B cell (primary cell): ENCODE results near the gene NCAN.
"Not testable (repeated sequence)": the region's sequence is repeated elsewhere in the genome, so short reads cannot be mapped to it uniquely, and the experiment has no call there.

Experiments used
- EZH2 ChIP-seq: IDR thresholded peaks from 2 replicates; pipeline ENCODE4 v1.6.1; 2012; ENCODE audit warnings: borderline replicate concordance, low read depth, mild to moderate bottlenecking, moderate library complexity, low read length; ENCODE audit not compliant: insufficient read depth, poor library complexity, severe bottlenecking
- TF ChIP-seq, protein P1 (sequence below): fragments of 200-600 bp; IDR thresholded peaks from one replicate; pipeline ENCODE4 v1.8.0; 2022; ENCODE audit warnings: antibody characterized with exemption, mild to moderate bottlenecking

DNA sequence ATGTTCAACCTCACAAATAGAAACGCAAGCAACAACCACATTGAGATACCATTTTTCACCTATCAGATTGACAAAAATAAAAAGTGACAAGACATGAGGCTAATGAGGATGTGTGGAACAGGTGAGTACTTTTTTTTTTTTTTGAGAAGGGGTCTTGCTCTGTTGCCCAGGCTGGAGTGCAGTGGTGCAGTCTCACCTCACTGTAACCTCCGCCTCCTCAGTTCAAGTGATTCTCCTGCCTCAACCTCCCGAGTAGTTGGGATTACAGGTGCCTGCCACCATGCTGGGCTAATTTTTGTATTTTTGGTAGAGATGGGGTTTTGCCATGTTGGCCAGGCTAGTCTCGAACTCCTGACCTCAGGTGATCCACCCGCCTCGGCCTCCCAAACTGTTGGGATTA, 41.7 kb downstream of the NCAN start:
- TF ChIP-seq, protein P1, sequence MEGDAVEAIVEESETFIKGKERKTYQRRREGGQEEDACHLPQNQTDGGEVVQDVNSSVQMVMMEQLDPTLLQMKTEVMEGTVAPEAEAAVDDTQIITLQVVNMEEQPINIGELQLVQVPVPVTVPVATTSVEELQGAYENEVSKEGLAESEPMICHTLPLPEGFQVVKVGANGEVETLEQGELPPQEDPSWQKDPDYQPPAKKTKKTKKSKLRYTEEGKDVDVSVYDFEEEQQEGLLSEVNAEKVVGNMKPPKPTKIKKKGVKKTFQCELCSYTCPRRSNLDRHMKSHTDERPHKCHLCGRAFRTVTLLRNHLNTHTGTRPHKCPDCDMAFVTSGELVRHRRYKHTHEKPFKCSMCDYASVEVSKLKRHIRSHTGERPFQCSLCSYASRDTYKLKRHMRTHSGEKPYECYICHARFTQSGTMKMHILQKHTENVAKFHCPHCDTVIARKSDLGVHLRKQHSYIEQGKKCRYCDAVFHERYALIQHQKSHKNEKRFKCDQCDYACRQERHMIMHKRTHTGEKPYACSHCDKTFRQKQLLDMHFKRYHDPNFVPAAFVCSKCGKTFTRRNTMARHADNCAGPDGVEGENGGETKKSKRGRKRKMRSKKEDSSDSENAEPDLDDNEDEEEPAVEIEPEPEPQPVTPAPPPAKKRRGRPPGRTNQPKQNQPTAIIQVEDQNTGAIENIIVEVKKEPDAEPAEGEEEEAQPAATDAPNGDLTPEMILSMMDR = not testable (repeated sequence)
- TF ChIP-seq EZH2 = not testable (repeated sequence)
